Ureter (tissue), 1 donor: ENCODE measurements around the gene KISS1. TPM values are rescaled to one million over a fixed set of nuclear protein-coding genes. Genes with fewer than 3 reads are reported as not detected.
A peak's percentile ranks its signal among the peaks of the same experiment; 100 is the strongest.

Experiments
- DNase-seq: peaks from one replicate; pipeline ENCODE4 v3.0.0-alpha.2; 2020; ENCODE audit warnings: low spot score
- total RNA-seq: library from RNA; stranded (reverse); gene quantifications from one replicate; pipeline ENCODE4 v1.2.4, GENCODE V29; 2023
- donor health status: DM: yes; HTN: yes; CAD: no.

KISS1 gene
- total RNA-seq, 1 donor from 2014 or later: 1.4 TPM

DNA sequence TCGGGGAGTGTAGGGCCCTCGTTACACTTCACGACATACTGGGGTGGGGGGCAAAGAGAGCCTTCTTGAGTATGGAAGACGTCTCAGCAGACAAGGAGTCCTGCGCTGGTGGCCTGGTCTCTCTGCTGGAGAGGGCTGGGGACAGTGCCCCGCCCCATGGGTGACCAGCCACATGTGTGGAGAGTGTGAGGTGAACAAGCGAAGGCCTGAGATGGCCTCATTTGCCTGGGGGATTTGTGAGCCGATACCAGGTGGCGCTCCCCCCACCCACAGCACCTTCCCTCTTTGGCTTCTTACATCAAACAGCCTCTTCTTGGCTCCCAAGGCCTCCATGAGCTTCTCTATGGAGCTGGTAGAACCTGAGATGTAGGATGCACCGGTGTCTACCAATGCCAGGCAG, 40.4 kb downstream of the KISS1 start:
- DNase-seq: no peak

DNA sequence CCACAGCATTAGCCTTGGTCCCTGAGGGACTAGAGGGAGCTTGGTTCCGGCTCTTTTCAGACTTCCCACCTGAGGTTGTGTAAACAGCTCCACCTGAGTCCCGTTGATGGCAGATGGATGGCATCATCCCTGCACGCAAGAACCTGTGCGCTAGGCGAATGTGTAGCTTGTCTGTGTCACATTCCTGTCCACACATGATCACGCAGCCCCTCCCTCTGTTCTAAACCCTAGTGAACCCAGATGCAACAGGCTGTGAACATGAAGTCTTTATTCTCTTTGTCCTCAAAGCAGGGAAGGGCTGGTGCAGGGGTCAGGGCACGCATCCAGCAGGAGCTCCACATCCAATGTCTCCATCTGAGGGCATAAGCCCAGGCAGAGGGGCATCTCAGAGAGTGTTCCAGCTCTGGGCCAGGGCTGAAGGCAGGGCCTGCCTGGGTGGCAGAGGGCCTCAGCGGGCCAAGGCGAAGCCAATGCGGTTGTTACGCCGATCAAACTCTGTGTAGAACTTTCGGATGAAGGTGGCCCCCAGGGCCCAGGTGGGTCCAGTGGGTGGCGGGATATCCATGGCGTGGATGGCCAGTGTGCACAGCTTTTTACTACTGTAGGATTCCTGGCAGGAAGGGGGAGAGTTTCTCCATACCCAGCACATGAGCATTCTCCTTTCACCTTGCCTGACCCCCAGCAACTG, 41.6 kb downstream of the KISS1 start:
- DNase-seq: peak; percentile 70

DNA sequence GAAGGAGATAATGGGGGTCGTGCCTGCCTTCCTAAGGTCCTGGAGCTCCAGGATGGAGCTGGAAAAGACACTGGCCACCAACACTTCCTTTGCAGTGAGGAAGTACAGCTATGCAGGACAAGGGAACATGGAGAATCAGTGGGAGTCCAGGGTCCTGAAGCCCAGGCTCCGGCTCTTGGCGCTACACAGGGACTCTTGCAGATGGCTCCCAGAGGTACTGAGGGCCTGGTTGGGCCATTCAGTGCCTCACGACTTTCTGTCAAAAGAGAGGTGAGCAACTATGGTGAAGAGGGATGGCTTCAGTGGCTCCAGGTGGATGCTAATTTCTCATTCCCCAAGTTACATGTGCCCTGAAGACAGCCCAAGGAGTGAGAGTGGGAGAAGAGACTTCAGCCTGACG, 42.6 kb downstream of the KISS1 start:
- no peak for DNase-seq

DNA sequence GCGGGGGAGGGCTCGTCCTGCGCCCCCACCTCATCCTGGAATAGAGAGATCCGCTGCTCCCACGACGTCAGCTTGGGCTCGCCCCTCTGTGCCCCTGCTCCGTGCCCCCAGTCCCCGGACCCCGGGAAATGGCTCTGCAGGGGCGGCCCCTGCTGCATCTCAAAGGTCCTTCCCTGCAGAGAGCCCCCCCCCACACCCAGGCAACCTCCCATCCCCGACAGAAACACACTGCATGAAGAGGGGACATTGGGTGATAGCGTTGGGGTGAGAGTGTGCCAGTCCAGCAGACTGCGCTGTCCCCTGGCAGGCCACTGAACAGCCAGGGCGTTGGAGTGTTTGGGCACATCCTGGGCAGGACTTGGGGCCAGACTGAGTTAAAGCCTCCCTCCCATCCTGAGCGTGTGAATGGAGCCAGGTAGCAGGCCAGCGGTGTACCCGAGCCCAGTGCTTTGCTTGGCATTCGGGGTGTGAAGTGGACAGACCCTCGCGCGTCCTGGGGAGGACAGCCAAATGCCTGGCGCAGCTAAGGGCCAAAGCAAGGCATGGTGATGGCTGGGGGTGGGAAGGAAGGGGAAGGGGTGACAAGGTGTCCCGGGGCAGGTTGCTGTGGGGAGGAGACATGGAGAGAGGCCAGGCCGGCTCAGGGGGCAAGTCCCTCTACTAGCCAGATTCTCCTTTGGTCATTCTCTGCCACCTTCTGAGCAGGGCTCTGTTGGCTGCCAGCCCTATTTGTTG, 43.8 kb downstream of the KISS1 start:
- DNase-seq: no peak

DNA sequence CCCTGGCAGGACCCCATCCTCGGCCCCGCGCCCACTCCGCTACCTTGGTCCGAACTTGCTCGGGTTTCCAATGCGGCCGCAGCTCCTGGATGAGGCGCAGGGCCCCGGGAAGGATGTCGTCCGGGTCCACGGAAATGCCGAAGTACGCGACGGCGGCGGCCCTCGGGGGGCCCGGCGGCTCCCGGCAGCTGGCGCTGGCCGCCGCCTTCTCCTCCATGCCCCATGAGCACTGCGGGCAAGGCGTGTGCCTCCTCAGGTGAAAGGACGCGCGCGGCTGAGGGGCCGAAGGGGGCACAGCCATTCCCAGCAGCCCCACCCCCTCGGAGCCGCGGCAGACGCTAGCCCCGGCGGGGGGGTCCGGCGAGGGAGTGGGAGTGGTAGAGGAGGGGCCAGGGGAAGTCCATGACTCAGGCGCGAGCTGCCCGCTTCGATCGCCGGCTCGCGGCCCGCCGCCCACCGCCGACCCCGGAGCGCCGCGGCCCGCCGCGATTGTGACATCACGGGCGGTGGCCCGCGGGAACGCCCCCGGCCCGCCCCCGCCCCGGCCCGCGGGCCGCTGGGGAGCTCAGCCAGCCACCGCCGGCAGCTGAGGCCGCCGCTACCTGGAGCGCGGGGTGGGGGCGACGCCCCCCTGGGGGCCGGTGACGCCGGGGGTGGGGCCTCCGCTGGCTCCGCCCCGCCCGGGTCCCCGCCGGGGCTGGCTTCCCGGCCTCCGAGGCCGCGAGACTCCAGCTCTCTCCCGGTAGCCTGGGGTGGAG, 44.6 kb downstream of the KISS1 start, which contains the start of gene ETNK2:
TSS of gene ETNK2 (minus strand) at position 493 of the 758 bp plus-strand sequence. CDS start at position 301, 192 bp downstream.
- DNase-seq: no peak

DNA sequence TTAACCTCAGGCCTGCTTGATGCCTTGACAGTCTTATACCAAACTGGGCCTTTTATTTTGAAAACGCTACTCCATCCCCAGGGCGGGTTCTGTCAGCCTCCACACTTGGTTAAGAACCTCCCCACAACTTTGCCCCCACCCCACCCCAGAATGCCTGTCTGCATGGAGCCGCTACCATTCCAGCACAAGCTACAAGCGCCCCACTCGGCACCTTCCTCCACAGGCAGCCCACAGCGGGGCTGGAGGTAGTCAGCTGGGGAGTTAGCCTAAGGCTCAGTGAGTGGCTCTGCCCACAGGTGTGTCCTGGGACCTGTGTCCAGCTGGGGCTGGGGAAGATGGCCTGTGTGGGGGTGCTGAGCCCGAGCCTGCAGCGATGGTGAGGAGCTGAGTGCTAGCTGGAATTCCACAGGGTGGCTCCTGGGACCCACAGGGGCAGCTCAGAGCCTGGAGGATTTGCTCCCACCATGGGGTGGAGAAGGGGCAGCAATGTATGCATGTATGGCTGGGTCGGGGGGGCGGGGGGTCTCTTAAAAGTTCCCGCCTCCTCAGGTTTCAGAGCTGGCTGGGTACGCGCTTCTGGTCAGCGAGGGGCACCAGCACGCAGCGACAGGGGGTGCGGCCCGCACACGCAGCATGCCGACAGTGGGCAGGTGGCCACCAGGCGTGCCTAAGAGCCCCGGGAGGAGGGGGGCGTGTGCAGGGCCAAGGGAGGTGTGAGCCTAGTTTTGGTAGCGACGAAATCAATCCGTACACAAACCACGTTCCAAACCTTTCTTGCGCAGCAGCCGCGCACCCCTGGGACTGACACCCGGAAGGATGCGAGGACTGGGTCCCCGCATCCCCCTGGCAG, 45.4 kb downstream of the KISS1 start:
- DNase-seq: no peak

DNA sequence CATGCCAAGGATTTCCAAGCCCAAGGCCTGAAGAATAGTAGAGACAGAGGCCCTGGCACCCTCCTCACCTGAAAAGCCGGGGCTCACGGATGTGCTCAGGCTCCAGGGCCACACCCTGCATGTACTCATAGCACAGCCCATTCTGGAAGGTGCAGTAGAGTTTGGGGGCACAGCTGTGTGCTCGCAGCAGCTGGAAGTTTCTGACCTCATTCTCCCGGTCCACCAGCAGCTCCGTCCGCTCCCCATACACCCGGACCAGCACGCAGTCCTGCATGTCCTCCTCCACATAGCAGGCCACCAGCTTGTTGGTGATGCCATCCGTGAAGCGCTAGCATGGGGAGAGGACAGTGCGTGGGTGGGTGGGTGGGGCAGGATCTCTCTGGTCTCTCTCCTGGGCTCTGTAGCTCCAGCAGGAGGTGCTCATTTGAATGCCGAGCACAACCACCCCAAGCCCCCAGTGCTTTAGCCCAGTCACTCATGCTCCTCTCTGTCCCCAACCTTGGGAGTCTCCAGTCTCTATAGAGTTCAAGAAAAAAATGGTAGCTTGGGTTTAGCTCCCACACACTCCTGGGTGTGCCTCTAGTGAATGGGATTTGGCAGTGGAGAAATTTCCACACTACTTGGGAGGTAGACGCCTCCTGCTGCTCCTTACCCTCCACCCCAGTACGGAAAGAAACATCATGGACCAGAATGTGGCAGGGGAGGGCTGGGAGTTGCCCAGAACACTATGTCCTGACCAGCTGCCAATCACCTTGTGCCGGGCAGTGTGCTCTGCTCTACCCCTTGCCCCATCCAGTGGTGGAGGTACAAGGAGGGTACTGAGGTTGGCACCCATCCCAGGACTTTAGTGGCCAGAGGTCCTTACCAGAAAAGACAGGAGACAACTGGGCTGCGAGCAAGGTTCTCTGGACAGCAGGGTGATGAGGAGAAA, 46.4 kb downstream of the KISS1 start:
- DNase-seq: no peak

DNA sequence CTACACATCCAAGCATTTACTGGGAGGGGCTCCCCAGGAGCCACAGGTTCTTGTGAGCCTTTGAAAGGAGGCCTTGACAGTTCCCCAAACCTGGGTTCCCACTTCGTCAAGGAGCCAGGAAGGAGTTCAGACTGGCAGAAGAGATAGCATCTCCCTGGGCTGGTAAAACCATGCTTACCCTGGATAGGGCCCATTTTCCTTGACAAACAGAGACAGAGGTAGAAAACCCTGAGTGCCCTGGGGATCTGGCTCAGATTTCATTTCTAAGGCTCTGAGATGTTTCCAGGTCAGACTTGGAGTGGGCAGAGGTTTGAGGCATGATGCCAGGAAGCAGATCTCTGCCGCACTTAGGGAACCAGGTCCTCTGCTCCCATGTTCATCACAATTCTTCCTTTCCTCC, 47.2 kb downstream of the KISS1 start:
- no peak for DNase-seq

- DNase-seq: no peak
Observed at GRCh38 chr1:204147406-204148383, 48.6 kb downstream of the KISS1 start.

DNA sequence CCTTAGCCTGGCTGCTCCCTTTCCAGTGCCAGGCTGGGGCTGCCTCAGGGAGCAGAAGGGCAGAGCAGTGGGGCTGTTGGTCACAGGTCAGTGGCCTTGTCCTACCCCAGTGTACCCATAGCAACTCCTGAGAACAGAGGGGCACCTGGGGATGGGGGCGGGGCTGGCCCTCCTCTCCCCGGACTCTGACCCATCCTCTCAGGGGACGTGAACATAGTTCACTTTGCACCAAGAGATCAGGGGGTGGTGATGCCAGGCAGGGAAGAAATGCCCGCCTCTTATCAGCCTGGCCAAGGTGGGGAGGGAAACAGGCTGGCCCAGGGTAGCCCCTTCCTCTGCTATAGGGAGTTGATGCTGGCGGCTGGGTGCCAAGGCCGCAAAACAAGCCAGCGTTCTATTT, 49.3 kb downstream of the KISS1 start:
- no peak for DNase-seq

GRCh38 chr1:204146309-204146708, 50.0 kb downstream of the KISS1 start:
- DNase-seq: no peak

DNA sequence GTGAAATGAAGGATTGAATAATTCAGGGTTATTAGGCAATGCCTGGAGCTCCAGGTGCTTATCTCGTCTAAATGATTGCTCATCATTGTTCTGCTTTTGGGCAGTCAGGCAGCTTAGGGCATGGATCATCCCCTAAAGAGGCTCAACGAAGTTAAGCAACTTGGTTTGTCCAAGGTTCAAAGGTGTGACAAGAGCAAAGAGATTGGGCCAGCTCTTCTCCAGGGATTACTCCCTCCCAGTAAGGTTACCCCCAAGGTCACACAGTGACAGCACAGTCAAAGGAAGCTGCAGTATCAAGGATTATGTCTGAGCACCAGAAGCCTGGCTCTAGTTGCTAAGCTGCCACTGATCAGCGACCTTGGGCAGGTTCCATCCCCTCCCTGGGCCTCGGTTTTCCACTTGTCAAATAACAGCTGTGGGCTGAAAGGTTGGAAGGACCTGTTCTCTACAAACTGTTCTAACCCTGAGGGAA, 51.2 kb downstream of the KISS1 start:
- no peak for DNase-seq

DNA sequence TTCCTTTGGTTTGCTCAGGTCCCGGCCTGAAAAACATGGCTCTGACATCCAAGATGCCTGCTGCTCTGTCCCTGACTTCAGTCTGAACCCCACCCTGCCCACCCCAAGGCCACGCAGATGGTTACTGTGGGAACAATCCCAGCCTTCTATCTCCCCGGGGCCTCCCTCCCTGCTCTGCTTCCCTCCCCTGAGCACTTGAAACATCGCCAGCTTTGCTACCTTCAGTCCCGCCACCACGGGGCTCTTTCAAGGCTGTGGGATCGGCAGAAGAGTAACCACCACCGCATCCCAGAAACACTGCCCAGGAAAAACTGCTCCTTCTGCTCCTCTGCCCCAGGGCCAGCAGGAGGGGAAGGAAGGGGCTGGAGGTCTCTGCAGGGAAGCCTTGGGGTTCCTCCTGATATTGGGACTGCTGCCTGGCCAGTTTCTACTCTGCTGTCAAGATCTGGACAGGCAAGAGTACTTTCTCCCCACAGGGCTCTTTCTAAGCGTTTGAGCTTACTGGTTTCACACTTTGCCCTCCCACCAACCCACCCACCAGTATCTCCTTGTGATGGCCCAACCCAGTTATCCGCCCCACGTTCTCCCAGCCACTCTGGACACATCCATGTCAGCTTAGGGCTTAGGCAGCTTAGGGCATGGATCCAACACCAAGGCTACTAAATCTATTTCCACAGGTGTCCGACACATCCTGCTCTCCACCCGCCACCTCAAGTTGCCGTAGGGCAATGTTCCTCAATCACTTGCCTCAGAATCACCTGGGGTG, 52.8 kb downstream of the KISS1 start:
- DNase-seq: no peak

GRCh38 chr1:204142032-204142974, 54.0 kb downstream of the KISS1 start:
- no peak for DNase-seq

DNA sequence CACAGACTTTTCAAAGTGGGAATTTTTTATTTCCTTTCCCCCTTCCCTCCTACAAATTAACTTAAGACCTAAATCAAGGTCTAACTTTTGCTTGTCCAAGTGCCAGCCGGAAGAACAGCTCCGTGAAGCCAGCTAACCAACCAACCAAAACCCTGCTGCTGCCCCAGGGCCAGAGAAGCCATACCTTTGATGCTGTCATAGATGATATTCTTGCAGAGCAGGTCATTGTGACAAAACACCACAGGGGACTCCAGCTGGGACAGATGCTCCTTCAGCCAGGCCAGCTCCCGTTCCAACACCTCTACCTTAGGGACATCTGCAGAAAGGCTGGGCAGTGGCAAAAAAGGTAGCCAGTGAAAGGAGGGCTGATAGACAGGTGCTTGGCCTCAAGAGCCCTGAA, 55.2 kb downstream of the KISS1 start:
- DNase-seq: no peak
